ENCODE results near the gene IQSEC3.
"Not testable (repeated sequence)": the region's sequence is repeated elsewhere in the genome, so short reads cannot be mapped to it uniquely, and the experiment has no call there.

Gene IQSEC3

DNA sequence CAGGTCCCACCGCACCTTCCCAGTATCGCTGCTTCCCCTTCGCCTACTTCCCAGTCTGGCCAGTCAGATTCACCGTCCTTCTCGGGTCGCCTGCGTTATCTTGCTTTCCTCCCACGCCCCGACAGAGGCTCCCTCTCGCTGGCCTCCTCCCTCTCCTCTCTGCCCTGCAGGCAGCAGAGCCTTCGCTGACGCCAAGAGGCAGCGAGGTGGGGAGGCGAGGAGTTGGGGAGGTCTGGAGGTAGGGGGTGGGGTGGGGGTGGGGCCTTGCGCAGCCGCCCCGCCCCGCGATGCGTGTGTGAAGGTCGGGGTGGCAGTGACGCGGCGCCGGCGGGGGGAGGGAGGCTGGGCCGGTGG is at the start of gene IQSEC3:
IQSEC3 (plus strand) TSS at position 340 of the 354 bp plus-strand sequence. CDS start 116 bp downstream, outside the sequence.
- not testable (repeated sequence) for DNase-seq (ENCODE audit: low read depth)

DNA sequence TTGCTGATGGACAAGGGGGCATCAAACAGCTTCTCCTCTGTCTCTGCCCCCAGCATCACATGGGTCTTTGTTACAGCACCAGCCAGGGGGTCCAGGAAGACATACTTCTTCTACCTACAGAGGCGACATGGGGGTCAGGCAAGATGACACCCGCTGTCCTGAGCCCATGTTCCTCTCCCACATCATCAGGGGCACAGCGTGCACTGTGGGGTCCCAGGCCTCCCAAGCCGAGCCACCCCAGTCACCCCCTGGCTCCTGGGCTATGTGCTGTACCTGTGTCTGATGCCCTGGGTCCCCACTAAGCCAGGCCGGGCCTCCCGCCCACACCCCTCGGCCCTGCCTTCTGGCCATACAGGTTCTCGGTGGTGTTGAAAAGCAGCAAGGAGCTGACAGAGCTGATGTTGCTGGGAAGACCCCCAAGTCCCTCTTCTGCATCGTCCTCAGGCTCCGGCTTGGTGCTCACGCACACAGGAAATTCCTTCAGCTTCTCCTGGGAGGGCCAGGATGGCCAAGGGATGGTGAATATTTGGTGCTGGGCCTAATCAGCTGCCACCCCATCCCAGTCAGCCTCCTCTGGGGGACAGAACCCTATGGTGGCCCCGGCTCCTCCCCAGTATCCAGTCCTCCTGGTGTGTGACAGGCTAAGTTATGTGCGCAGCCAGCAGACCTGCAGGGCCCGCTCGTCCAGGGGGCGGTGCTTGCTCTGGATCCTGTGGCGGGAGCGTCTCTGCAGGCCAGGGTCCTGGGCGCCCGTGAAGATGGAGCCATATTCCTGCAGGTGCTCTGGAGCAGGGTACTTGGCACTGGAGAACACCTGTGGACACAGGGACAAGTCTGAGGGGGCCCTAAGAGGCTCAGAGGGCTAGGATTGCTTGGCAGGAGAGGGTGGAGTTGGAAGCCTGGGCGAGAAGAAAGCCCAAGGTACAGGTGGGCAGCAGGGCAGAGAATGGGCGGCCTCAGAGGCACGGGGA is 48.9 kb upstream of the IQSEC3 start:
- not testable (repeated sequence) for DNase-seq (ENCODE audit: low read depth)

DNA sequence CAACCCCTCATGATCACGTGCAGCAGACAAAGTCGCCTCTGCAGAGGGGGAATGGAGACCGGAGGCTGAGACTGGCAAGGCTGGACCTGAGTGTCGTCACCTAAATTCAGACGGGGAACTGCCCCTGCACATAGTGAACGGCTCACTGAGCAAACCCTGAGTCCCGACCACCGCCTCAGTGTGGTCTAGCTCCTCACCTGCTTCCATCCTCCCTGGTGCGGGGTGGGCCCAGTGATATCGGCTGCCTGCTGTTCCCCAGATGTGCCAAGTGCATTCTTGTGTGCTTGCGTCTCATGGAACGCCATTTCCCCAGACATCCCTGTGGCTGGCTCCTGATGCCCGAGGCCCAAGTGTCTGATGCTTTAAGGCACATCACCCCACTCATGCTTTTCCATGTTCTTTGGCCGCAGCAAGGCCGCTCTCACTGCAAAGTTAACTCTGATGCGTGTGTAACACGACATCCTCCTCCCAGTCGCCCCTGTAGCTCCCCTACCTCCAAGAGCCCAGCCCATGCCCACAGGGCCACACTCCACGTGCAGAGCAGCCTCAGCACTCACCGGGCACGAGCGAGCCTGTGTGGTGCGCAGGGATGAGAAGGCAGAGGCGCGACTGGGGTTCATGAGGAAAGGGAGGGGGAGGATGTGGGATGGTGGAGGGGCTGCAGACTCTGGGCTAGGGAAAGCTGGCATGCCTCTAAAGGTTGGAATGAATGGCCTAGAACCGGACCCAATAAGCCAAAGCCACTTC is 47.6 kb upstream of the IQSEC3 start:
- not testable (repeated sequence) for DNase-seq (ENCODE audit: low read depth)

GRCh38 chr12:19906-20305 is 46.7 kb upstream of the IQSEC3 start:
- not testable (repeated sequence) for DNase-seq (ENCODE audit: low read depth)

DNA sequence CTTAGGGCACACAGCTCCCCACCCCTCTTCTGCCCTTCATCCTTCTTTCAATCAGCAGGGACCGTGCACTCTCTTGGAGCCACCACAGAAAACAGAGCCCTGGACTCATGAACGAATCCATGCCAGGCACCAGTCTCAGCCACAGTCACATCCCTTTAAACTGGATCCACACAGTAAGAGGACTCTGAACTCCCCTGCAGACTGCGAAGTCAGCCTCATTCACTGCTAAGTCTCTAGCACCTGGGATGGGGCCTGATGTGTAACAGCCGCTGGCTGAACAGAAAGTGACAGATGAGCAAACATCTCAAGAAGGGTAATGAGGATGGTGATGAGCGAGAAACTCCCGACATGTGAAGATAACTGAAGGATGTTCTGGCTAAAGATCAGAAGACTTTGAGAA is 45.8 kb upstream of the IQSEC3 start:
- DNase-seq (ENCODE audit: low read depth): no peak

DNA sequence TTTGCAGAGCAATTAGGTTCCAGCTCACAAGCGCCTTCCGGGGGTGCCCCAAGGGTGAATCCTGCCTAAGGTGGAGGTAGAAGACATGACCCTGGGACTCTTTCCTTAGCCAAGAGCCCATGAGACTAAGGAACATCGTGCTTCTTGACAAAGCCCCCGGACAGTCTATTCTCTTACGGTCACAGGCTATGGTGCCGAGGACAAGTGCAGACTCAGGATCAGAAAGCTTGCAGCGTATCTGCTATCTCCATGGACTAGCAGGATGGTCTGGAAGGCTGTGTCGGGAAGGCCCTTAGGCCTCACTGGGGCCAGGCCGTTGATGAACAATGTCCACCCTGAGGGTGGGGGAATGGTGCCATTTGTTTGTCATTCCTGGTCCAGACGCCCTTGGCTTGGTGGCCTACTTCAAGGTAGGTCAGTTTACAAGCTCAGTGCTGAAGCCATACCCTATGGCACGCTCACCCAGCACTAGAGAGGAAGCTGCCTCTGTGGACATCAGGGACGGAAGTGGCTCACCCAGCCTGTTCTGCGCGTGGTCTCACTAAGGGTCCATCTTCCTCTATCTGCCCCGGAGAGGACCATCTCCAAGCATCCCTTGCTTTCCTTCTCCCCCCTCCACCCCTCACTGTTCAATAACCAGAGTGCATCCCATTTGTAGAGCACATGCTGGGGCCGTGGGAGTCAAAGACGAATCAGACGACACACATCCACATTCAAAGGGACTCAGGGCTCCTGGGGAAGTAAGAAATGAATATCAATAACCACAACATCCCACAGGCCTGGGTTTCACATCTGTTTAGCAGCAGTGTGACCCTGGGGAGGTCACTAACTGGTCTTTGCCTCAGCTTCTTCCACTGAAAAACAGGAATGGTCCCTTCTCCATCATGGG is 45.0 kb upstream of the IQSEC3 start:
- DNase-seq (ENCODE audit: low read depth): no peak

DNA sequence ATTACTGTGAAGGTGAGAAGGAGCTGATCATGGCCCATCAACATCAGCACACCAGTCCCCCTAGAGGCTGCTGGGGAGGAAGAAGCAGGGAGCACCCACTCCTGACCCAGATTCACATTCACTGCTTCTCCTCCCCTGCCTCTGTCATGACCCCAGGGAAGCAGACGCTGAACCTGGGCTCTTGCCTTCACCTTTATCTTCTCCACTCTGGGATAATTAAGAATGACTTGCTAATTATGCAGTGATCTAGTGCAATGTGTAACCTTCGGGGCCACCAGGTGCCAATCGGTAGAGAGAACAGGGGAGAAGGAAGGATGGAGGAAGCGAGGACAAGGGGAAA is 44.4 kb upstream of the IQSEC3 start:
- DNase-seq (ENCODE audit: low read depth): no peak

- DNase-seq (ENCODE audit: low read depth): no peak
These were observed 43.9 kb upstream of the IQSEC3 start for GRCh38 chr12:22530-23201.

- DNase-seq (ENCODE audit: low read depth): not testable (repeated sequence)
These were observed 38.7 kb upstream of the IQSEC3 start for GRCh38 chr12:27904-28303.

DNA sequence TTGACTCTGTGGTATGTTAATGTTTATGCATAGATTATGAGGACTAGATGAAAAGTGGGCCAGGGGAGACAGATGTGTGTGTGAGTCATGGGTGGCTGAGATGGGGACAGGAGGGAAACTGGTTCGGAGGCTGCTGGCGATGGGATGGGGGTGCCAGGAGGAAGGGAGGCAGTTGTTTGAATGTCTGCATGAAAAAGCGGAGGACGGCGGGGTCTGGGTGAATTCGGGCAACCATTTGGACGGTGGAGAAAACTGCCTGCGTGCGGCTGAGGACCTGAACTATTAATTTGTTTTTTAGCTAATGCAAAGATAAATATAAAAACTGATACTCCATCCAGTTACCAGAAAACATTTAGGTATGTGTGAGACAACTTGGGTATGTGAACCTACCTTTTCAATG is 27.8 kb upstream of the IQSEC3 start:
- not testable (repeated sequence) for DNase-seq (ENCODE audit: low read depth)

- DNase-seq (ENCODE audit: low read depth): not testable (repeated sequence)
These were observed 26.9 kb upstream of the IQSEC3 start for GRCh38 chr12:39555-40265.

GRCh38 chr12:44352-44751 is 22.2 kb upstream of the IQSEC3 start:
- not testable (repeated sequence) for DNase-seq (ENCODE audit: low read depth)

GRCh38 chr12:45235-45990 is 21.2 kb upstream of the IQSEC3 start:
- DNase-seq (ENCODE audit: low read depth): not testable (repeated sequence)

GRCh38 chr12:45991-46358 is 20.6 kb upstream of the IQSEC3 start:
- DNase-seq (ENCODE audit: low read depth): not testable (repeated sequence)

GRCh38 chr12:46542-46941 is 20.0 kb upstream of the IQSEC3 start:
- not testable (repeated sequence) for DNase-seq (ENCODE audit: low read depth)

- DNase-seq (ENCODE audit: low read depth): not testable (repeated sequence)
These were observed 18.8 kb upstream of the IQSEC3 start for GRCh38 chr12:47699-48226.

GRCh38 chr12:49149-49548 is 17.4 kb upstream of the IQSEC3 start:
- DNase-seq (ENCODE audit: low read depth): not testable (repeated sequence)

GRCh38 chr12:51087-51486 is 15.5 kb upstream of the IQSEC3 start:
- not testable (repeated sequence) for DNase-seq (ENCODE audit: low read depth)

DNA sequence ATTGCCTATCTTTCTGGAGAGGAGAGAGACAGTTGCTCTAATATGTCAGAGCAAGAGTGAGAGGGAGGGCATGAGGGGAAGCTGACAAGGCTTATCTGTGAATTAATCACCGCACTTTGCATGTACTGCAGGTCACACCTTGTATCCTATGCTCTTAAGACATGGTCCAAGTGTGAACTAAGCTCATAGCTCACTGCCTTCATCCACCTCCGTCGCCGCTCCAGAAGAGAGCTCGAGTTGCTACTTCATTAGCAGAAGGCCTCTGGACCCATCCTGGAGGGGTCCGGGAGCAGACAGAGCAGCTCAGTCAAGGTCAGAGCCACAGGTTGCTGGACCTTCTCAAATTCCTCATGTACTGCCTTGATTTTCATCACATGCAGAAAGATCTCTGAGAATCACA is 14.6 kb upstream of the IQSEC3 start:
- DNase-seq (ENCODE audit: low read depth): not testable (repeated sequence)
